ENCODE data around the gene MMP24.
A peak's percentile ranks its signal among the peaks of the same experiment; 100 is the strongest.
"Not testable (repeated sequence)": the region's sequence is repeated elsewhere in the genome, so short reads cannot be mapped to it uniquely, and the experiment has no call there.

Gene MMP24

DNA sequence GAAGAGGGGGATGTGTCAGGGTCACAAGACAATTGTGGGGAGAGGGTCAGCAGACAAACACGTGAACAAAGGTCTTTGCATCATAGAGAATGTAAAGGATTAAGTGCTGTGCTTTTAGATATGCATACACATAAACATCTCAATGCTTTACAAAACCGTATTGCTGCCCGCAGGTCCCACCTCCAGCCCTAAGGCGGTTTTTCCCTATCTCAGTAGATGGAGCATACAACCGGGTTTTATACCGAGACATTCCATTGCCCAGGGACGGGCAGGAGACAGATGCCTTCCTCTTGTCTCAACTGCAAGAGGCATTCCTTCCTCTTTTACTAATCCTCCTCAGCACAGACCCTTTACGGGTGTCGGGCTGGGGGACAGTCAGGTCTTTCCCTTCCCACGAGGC, 35.8 kb downstream of the MMP24 start:
- not testable (repeated sequence) for DNase-seq

DNA sequence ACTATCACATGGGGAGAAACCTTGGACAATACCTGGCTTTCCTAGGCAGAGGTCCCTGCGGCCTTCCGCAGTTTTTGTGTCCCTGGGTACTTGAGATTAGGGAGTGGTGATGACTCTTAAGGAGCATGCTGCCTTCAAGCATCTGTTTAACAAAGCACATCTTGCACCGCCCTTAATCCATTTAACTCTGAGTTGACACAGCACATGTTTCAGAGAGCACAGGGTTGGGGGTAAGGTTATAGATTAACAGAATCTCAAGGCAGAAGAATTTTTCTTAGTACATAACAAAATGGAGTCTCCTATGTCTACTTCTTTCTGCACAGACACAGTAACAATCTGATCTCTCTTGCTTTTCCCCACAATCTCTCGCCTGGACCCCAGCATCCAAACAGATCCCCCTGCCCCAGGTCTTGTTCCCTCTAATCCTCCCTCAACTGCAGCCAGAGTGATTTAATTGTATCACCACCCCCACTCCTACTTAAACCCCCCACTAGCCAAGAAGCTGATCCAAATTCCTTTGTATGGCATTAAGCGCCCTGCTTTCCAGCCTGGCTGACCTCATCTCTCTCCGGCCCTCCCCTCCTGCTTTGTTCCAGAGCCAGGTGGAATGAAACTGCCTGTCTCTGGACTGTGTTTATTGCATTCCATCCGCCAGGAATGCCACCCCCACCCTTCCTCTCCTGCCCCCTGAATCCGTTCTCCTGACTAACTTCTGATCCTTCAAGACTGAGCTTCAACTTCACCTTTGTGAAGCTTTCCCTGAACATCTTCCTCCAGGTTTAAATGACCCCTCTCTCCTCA, 36.4 kb downstream of the MMP24 start:
- DNase-seq = not testable (repeated sequence)

DNA sequence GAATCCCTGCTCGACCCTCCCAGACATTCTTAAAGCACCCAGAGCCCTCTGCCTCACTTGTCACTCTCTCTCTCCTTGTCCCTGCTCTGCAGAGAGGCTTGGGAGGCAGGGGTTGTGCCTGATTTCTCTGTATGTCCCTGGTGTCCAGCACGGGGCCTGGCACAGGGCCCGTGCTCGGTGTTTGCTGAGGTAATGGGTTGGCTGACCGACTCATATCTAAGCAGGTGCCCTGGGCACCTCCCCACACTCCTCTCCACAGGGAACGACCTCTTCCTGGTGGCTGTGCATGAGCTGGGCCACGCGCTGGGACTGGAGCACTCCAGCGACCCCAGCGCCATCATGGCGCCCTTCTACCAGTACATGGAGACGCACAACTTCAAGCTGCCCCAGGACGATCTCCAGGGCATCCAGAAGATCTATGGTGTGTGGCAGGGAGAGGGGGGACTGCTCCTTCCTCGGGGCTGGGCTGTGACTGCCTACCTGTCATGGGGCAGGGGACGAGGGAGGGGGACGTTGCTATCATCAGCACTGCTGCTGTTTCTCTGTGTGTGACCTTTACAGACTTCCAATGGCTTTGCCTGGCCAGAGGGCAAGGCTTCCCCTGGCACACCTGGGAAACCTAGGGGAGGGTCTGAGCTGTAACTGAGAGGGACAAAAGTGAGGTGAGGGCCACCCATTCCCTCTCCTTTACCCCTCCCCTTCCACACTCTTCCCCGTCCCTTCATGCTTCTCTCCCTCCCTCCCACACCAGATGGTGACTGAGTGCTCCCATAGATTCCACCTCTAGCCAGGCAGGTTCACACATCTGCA, 37.2 kb downstream of the MMP24 start:
- no peak for DNase-seq

DNA sequence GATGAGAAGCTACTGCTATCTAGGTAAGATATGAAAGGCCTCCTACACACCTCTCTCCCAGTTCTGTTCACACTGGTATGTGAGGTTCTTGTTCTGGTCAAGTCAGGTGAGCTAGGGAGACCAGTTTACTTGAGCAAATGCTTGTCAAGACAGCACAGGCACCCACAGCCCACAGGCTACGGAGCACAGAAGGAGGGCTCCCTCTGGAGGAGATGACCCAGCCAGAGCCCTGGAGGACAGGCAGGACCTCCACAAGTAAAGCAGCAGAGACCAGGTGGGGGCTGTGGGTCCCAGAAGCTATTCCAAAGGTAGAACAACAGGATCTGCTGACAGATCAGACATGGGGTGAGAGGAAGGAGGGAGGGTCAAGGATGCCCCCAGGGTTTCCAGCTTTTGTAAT, 38.3 kb downstream of the MMP24 start:
- DNase-seq = no peak

DNA sequence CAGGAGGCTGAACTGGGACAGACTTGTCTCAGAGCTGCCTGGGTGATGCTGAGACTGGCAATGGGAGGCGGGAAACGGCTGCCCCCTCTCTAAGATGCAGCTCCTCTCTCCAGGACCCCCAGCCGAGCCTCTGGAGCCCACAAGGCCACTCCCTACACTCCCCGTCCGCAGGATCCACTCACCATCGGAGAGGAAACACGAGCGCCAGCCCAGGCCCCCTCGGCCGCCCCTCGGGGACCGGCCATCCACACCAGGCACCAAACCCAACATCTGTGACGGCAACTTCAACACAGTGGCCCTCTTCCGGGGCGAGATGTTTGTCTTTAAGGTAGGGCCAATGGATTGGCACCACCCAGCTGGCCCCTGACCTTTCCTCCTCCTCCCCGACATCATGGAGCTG, 40.6 kb downstream of the MMP24 start:
- DNase-seq = no peak

DNA sequence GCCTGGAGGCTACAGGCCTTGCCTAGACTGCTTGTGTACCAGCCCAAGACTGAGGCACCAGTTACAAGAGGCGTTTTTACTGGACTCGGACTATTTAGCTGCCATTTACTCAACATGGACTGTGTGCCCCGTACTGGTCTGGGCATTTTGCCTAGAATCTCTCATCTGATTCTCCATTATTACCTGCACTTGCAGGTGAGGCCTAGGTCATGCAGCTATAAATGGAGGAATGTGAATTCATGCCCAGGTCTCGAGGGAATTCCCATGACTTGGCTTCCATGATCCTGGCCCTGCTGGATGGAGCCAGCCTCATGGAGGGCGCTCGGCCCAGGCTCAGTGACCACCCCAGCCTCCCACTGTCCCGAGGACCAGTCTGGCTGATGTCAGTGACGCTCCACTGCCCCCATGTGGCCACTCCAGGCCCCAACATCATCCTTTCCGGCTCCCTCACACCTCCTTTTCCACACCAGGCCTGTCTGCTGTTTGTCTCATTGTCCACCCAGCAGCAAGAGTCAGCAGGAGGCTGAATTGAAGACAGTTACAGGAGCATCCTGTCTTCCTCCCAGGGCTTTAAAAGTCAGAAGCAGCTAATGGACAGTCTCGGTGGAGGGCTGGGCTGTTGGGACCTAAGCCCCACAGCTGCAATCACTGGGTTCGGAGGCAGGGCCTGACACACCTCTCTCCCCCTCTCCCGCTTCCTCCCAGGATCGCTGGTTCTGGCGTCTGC, 42.7 kb downstream of the MMP24 start:
- DNase-seq = peak; percentile 29 to 37

DNA sequence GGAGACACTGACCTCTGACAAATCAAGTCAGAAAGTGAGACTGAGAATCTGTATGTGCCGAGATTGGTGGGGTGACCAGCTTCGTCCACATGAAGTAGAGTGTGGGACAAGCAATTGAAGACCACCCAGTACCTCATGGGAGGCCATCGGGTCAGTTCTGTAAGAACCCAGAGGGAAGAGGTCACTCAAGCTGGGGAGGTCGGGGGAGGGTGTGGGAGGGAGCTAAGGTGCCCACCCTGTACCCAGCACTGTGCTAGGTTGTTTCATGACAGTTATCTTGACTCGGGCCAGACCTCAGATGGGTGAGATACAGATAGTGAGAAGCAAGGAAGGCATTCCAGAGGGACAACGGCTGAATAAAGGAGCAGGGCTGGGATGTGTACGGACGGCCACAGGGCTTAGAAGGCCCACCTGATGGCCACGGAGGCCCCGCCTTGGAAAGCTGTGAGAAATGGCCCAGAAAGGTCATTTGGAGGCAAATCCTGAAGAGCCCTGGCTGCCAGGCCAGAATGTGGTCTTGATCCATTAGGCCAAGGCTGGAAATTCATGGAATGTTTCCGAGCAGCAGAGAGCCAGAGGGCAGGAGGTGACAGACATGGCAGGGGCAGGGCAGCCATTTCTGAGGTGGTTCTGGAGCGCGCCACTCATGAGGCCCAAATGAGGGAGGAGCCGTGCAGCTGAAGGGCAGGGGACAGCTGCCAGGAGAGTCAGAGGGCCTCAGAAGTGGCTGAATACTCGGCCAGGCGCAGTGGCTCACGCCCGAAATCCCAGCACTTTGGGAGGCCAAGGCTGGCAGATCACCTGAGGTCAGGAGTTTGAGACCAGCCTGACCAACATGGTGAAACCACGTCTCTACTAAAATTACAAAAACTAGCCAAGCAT, 43.8 kb downstream of the MMP24 start:
- DNase-seq = no peak

DNA sequence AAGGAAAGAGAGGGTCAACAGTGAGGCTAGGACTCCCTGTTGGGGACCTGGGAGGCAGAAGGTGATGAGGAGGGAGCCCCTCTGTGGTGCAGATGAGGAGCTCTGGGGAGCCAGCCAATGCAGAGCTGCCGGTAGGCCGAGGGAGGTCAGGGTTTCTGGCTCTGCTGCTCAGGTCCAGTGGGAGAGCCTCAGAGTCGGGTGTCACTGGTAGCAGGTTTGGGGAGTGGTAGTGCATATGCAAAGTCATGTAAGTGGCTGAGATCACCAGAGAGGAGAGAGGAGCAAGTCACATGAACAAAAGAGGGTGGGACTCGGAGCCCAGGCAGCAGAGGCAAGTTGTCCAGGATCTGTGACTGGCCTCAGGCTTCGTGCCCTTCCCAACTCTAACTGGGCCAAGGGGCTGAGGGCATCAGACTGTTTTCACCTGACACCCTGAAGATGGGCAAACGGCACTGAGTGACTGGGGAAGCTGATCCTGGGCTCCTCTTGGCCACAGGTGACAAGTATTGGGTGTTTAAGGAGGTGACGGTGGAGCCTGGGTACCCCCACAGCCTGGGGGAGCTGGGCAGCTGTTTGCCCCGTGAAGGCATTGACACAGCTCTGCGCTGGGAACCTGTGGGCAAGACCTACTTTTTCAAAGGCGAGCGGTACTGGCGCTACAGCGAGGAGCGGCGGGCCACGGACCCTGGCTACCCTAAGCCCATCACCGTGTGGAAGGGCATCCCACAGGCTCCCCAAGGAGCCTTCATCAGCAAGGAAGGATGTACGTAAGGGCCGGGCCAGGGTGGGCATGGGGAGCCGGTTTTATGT, 44.8 kb downstream of the MMP24 start:
- DNase-seq = no peak

DNA sequence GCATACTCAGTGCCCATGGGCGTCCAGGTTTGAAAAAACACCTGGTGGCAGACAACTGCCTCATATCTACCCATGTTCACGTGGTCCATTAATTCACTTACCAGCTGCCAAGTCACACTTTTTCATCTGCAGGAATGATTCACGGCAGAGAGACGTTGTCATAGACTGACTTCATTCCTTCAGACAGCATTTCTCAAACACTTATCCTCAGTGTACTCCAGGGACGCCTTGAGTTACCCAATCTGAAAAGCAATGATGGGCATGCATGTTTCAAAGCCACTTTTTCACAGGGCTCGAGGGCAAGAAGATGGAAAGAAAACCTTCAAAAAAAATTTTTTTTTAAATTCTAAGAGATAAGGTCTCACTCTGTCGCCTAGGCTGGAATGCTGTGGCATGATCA, 45.4 kb downstream of the MMP24 start:
- no peak for DNase-seq

DNA sequence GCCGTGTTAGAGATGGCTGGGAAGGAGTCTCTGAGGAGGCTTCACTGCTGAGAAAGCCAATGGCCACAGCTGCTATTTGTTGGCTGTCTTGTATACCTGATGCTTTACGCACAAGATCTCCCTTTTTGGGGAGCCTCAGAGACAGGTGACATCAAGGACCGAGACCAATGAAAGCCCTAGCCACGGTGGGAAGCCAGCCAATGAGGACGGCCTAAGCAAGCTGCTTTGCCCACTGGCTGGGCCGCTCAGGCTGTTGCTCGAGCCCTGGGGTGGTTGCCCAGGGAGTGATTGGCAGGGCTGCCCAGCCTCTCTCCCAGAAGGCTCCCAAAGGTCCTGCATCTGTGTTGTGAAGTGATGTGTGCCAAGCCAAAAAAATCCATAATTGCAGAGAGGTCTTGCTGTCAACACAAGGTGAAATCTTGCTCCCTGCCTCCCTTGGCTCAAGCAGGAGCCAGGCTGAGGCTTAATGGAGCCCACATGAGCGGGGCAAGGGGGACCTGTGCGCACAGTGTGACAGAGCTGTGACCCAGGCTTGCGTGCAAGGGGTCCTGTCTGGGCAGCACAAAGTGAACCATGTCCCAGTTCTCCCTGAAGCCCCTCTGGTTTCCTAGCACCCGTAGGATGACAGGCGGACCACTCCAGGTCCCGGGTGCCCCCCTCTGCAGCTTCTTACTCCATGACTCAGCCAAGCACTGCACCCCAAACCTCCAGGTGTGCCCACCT, 47.1 kb downstream of the MMP24 start:
- DNase-seq = no peak

DNA sequence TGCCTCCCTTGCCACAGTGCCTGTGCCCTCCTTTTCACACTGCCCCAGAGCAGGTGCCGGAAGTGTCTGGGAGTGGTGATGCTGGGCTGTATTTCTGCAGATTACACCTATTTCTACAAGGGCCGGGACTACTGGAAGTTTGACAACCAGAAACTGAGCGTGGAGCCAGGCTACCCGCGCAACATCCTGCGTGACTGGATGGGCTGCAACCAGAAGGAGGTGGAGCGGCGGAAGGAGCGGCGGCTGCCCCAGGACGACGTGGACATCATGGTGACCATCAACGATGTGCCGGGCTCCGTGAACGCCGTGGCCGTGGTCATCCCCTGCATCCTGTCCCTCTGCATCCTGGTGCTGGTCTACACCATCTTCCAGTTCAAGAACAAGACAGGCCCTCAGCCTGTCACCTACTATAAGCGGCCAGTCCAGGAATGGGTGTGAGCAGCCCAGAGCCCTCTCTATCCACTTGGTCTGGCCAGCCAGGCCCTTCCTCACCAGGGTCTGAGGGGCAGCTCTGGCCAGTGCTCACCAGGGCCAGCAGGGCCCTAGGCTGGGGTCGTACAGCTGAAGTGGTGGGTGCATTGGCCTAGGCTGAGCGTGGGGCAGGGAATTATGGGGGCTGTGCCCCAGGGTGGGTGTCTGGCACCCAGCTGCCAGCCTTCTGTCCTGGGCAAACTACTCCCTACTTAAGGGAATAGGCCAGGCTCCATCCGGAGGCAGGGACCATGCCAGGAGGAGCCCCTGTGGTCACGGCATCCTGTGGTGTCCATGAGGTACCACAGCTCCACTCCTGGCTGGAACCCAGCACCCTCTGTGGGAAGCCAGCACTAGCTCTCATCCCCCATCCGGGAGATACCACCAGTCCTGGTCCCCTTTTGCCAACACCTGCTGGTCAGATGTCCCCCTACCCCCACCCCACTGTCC, 47.9 kb downstream of the MMP24 start:
- DNase-seq = no peak

DNA sequence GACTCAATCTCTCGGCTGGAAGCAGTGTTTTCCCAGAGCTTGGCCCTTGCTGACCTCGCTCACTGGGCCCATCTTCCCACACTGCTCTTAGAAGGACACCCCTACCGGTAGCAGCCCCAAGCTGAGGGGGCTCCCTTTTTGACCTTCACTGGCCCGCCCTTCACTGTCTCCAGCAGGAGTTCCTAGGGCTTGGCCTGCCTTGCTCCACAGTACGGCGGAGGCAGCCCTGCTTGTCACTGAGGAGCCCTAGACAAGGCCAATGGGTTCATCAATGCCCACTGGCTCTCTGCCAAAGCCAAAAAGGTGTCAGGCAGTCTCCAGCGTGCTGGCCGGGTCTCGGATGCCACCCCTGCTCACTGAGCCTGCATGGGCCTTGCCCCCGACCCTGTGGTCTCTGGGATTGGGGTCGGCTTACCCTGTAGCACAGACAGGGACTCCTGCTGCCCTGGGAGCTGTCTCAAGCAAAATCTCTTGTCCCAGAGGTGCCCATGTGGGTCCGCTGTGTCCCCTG, 49.3 kb downstream of the MMP24 start:
- no peak for DNase-seq

DNA sequence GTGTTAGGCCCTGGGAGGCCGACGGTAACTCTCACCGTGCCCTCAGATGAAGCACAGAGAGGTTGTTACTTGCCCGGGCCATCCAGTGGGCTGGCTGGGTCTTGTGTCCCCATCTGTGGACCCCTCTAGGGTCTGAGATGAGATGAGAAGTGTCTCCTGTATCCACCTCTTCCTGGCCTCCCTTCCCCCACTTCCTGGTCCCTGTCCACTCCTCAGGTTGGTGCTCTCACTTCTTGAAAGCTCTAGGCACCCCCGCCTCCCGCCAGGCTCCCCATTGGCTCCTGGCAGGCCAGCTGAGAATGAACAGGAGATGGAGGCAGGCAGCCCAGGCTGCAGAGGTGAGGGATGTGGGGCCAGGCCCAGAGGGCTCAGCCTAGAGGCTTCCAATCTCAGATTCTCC, 49.9 kb downstream of the MMP24 start:
- no peak for DNase-seq

DNA sequence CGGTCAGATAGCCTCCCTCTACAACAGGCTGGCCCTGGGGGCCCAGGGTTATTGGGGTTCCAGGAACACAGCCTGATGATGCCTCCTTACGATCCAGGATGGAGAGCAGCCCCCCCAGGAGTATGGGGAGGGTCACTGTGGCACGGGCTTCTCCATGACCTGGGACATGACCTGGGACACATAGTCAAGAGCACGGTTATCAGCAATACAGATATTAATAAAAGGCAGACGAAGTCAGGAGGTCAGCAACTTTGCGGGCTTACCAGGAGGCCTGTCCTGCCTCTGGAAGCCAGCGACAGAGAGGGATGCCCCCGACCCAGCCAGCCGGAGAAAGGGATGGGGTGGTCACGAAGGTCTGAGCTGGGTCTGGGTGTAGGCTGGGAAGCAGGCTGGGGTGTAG, 50.6 kb downstream of the MMP24 start:
- no peak for DNase-seq

DNA sequence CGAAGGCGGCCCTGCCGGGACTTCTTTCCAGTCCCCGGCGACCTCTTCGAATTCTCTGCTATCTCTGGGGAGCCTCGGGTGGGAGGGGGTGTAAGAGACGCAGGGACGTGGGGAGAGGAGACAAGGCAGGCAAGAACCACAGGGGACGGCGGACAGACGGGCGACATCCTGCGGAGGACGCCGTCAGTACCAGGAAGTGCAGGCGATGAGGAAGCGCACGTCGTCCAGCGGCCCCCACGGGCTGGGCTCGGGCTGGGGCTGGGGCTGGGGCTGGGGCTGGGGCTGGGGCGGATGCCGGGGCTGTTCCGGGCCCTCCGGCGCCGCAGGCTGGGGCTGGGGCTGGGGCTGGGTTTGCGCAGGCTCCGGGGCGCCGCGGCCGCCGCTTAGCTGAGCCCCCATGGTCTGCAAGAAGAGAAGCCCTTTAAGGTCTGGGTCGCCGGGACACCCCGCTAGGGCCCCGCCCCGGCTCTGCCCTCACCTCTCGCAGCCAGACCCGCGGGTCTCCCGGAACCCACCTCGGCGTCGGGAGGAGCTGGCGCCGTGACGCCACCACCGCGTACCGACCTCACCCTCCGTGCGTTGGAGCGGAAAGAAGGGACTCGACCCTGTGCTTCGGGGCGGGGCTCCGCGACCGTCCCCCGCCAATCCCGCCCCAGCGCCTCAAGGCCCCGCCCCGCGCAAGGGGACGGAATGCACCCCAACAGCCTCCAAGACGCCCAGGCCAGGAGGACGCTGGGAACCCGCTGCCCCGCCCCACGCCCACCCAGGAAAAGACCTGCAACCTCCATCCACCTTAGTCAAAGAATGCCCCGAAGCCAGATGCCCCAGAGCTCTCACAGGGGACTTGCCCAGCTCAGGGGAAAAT, 51.3 kb downstream of the MMP24 start, which contains the start of gene MMP24OS:
TSS of gene MMP24OS (minus strand) at position 592 of the 865 bp plus-strand sequence. CDS start at position 399, 193 bp downstream.
- DNase-seq = peak; percentile 92 to 93

DNA sequence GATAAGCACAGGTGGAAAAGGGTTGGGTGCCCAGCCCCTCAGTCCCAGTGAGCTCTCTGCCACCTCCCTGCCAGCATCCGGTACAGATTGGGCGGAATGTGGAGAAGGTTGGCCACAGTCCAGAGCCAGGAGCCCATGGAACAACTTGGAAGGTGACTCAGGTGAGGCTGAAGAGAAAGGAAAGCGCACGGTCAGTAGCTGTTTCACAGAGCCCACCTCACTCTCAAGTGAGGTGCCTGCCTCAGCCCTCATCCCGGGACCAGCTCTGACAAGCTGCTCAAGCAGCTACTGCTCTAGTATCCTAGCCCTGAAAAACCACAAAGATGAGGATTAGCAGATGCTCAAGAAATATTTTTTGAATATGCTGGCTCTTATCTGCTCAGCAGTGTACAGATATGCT, 52.5 kb downstream of the MMP24 start:
- no peak for DNase-seq

DNA sequence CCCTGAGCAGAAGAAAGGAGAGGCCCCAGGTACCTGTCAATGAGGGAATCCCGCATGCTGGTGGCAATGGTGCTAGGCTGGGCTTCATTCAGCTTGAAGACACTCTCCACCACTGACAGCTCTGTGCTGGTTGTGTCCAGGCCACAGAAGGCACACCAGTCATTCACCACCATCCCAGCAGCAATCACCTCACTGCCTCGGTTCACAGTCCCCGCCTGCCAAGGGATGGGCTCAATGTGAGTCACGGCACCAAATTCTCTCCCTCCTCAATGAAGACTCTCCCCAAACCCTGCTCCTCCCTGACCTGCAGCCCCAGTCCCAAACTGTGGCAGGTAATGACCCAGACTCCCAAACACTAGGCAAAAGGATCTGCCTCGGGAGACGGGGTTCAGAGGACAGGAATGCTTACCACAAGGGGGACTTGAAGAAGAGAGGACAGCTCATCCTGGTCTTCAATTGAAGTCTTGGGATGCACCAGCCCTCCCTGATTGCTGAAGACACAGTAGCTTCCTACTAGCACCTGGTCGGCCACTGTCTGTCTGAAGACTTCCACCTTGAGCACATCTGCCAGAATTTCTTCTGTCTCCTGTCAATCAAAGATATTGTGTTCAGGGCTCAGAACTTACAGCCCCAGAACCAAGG, 53.2 kb downstream of the MMP24 start:
- no peak for DNase-seq

DNA sequence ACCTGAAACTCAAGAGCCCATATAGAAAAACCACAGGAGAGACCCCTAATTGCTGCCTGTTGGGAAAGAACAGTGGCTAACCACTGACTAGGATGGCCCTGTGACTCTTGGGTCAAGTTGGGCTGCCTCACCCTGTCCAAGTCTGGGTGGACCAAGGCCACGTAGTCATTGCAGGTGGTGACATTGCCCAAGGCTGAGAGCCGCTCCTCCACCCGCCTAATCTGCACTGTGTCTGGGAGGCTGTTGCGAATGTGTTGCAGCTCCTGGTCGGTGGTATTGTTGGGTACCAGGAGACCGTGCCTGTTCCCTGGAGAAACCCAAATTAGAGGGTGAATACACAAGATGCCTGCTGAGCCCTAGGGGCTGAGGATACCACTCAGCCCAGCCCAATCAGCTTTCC, 54.0 kb downstream of the MMP24 start:
- DNase-seq = no peak
